Measurements from ENCODE around the gene LMLN. TPM values are rescaled to one million over a fixed set of nuclear protein-coding genes. Genes with fewer than 3 reads are reported as not detected.

The LMLN gene, protein sequence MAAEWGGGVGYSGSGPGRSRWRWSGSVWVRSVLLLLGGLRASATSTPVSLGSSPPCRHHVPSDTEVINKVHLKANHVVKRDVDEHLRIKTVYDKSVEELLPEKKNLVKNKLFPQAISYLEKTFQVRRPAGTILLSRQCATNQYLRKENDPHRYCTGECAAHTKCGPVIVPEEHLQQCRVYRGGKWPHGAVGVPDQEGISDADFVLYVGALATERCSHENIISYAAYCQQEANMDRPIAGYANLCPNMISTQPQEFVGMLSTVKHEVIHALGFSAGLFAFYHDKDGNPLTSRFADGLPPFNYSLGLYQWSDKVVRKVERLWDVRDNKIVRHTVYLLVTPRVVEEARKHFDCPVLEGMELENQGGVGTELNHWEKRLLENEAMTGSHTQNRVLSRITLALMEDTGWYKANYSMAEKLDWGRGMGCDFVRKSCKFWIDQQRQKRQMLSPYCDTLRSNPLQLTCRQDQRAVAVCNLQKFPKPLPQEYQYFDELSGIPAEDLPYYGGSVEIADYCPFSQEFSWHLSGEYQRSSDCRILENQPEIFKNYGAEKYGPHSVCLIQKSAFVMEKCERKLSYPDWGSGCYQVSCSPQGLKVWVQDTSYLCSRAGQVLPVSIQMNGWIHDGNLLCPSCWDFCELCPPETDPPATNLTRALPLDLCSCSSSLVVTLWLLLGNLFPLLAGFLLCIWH
- 10 to 100 TPM; 13.6 to 17.2 TPM for total RNA-seq
- polyA plus RNA-seq: 1 to 10 TPM; 2.4 to 2.8 TPM
- long read RNA-seq, donor 1, full-length matches to known transcripts: 2 of 2 reads
- long read RNA-seq, donor 1, partial matches to known transcripts: 0 of 2 reads
- long read RNA-seq, donor 1, other reads (novel, unspliced or antisense): 0 of 2 reads
- long read RNA-seq, donor 2: 0 reads
- long read RNA-seq, donor 3: 0 reads
- long read RNA-seq, donor 4, partial matches to known transcripts: 0 of 1 reads
- long read RNA-seq, donor 4, other reads (novel, unspliced or antisense): 0 of 1 reads
- long read RNA-seq, donor 5, partial matches to known transcripts: 0 of 1 reads
- long read RNA-seq, donor 5, other reads (novel, unspliced or antisense): 0 of 1 reads

DNA sequence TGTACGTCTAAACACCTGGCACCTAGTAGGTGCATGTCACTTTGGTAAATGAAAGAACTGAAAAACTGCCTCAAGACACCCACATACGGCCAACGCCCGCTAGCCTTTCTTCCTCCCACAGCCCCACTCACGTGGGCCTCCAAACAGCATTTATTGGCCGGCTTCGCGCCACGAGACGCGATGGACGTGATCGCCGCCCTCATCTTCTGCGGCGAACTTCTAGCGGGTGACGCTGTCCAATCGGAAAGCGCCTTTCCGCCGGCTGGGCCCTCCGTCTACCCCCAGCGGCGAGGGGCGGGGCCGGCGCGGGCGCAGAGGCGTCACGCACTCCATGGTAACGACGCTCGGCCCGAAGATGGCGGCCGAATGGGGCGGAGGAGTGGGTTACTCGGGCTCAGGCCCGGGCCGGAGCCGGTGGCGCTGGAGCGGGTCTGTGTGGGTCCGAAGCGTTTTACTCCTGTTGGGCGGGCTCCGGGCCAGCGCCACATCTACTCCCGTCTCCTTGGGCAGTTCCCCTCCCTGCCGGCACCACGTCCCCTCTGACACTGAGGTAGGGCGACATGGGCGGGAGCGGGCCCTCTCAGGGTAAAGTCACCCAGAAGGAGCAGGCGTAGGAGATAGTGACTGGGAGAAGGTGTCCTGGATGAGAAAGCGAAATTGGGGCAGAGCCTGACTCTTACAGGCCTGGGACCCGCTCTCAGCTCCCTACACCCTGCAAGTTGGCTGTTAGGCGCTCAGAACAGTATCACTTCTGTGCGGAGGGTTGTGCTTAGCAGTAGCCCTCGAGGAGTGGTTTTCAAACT is at the start of gene LMLN:
Gene LMLN, plus strand, starts transcription at position 327 of the 803 bp plus-strand sequence. Its CDS starts 29 bp downstream, at position 356.
- DNase-seq (peak; percentile 95 to 98 (median 97)), ATAC-seq (ENCODE audit: insufficient read depth, low FRiP score) (peak; percentile 98)
- WGBS, 2 donors: 0% methylated on average over 57 to 62 of the region's 62 CpGs
- H3K36me3 ChIP-seq (ENCODE audit: control insufficient read depth in 4 of 4, insufficient read depth in 4 of 4, low read length in 4 of 4): peaks cover 5 to 10% (median 7%) of the 10 kb centered on the region in 4 donors
- H3K9ac ChIP-seq (ENCODE audit: insufficient read depth in 1 of 2, low read length in 2 of 2): peak within 1 kb of the TSS; percentile 46 to 84
- peaks cover 2 to 22% (median 4%) of the 10 kb centered on the region in 5 donors for H3K4me1 ChIP-seq (ENCODE audit: control insufficient read depth in 5 of 5, insufficient read depth in 5 of 5, low read length in 5 of 5)
- TF ChIP-seq, protein P1, sequence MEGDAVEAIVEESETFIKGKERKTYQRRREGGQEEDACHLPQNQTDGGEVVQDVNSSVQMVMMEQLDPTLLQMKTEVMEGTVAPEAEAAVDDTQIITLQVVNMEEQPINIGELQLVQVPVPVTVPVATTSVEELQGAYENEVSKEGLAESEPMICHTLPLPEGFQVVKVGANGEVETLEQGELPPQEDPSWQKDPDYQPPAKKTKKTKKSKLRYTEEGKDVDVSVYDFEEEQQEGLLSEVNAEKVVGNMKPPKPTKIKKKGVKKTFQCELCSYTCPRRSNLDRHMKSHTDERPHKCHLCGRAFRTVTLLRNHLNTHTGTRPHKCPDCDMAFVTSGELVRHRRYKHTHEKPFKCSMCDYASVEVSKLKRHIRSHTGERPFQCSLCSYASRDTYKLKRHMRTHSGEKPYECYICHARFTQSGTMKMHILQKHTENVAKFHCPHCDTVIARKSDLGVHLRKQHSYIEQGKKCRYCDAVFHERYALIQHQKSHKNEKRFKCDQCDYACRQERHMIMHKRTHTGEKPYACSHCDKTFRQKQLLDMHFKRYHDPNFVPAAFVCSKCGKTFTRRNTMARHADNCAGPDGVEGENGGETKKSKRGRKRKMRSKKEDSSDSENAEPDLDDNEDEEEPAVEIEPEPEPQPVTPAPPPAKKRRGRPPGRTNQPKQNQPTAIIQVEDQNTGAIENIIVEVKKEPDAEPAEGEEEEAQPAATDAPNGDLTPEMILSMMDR (IDR thresholded peaks at IDR 0.05; ENCODE audit: control extremely low read depth, extremely low read depth): no peak
- H3K27me3 ChIP-seq (ENCODE audit: control insufficient read depth in 3 of 3, insufficient read depth in 3 of 3, low read length in 2 of 3): no peaks in the 10 kb centered on the region
- H3K4me3 ChIP-seq: peak within 1 kb of the TSS; percentile 75
- H3K27ac ChIP-seq (ENCODE audit: low read depth in 1 of 2, low read length in 1 of 2): peak within 1 kb of the TSS; percentile 91
- H3K9me3 ChIP-seq (ENCODE audit: control insufficient read depth in 4 of 4, insufficient read depth in 3 of 4, low read length in 3 of 4): no peaks in the 10 kb centered on the region

DNA sequence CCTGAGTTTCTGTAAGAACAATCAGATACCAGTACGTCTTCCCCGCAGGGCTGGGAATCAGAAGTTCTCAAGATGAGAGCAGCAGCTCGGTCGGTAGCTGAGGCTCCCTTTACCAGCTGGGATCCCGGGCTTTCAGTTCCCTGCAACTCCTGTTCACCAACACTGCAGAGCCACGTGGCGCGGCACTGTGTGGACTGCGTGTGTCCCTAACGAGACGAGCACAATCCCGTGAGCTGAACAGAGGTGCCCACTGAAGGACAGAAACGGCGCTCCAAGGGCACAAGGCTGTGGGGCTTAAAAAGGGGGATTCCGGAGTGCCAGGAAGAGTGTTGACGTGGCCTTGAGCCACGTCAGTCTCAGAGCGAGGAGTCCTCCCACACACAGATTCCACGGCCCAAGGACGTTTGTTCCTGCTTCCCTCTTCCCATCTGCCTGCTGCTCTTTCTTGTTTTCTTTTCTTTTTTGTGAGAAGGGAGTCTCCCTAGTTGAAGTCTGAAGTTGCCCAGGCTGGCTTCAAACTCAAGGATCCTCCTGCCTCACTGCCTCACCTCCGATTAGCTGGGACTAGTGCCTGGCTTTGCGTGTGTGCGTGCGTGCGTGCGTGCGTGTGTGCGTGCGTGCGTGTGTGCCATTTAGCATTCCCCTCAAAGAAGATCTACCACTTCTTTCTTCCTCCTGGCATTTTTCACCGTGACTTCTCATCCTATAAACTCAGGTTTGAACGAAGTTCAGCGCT is 47.1 kb upstream of the LMLN start:
- WGBS, 2 donors: 91% methylated on average over 33 of the region's 33 CpGs

More for the DNA sequence above, 47.1 kb upstream of the LMLN start:
- no peak for ATAC-seq (ENCODE audit: insufficient read depth, low FRiP score)
- no peak for DNase-seq
- Histone ChIP-seq H3K4me3 (no peak overlapping the region), H3K9ac (ENCODE audit: insufficient read depth in 1 of 2, low read length in 2 of 2) (no peak overlapping the region), H3K4me1 (ENCODE audit: control insufficient read depth in 5 of 5, insufficient read depth in 5 of 5, low read length in 5 of 5) (no peaks in the 10 kb centered on the region), H3K27me3 (ENCODE audit: control insufficient read depth in 3 of 3, insufficient read depth in 3 of 3, low read length in 2 of 3) (no peaks in the 10 kb centered on the region), H3K9me3 (ENCODE audit: control insufficient read depth in 4 of 4, insufficient read depth in 3 of 4, low read length in 3 of 4) (no peaks in the 10 kb centered on the region), H3K27ac (ENCODE audit: low read depth in 1 of 2, low read length in 1 of 2) (no peak overlapping the region), H3K36me3 (ENCODE audit: control insufficient read depth in 4 of 4, insufficient read depth in 4 of 4, low read length in 4 of 4) (peaks cover 0 to 7% (median 0%) of the 10 kb centered on the region in 4 donors)
- TF ChIP-seq, protein P1 (IDR thresholded peaks at IDR 0.05; ENCODE audit: control extremely low read depth, extremely low read depth): no peak

All from lung (tissue), 16 donors.